Neural cell (in vitro differentiated cells): ENCODE results near the gene EZR.

Experiments used
- CTCF ChIP-seq: fragments of 450-650 bp; IDR thresholded peaks from 2 replicates; pipeline ENCODE4 v1.5.1; 2014; ENCODE audit warnings: antibody characterized with exemption, mild to moderate bottlenecking, moderate library complexity; ENCODE audit not compliant: poor library complexity, severe bottlenecking
- EP300 ChIP-seq: fragments of 450-650 bp; conservative IDR thresholded peaks from 2 replicates; pipeline ENCODE4 v1.6.1; 2014; ENCODE audit warnings: antibody characterized with exemption, mild to moderate bottlenecking, moderate library complexity; ENCODE audit not compliant: poor library complexity, severe bottlenecking
- EZH2 ChIP-seq: fragments of 200-600, 300-800 bp; shearing (Covaris generic), sonication (generic); IDR thresholded peaks from 2 replicates; pipeline ENCODE4 v1.6.1; 2014; ENCODE audit warnings: antibody characterized with exemption, low read length, borderline replicate concordance, mild to moderate bottlenecking; ENCODE audit not compliant: insufficient read depth, poor library complexity, severe bottlenecking
- MXI1 ChIP-seq: fragments of 450-650 bp; conservative IDR thresholded peaks from 2 replicates; pipeline ENCODE4 v1.6.1; 2014; ENCODE audit warnings: antibody characterized with exemption, mild to moderate bottlenecking; ENCODE audit not compliant: poor library complexity, severe bottlenecking
- POLR2AphosphoS5 ChIP-seq: IDR thresholded peaks from 2 replicates; pipeline ENCODE4 v1.6.1; 2012
- RAD21 ChIP-seq: fragments of 450-650 bp; conservative IDR thresholded peaks from 2 replicates; pipeline ENCODE4 v1.6.1; 2014; ENCODE audit warnings: antibody characterized with exemption, mild to moderate bottlenecking, moderate library complexity
- REST ChIP-seq: IDR thresholded peaks from 2 replicates; pipeline ENCODE4 v1.6.1; 2012; ENCODE audit warnings: borderline replicate concordance
- TAF1 ChIP-seq: IDR thresholded peaks from 2 replicates; pipeline ENCODE4 v1.6.1; 2012; ENCODE audit warnings: low read depth

GRCh38 chr6:158793432-158793831 is 25.7 kb downstream of the EZR start:
- no peak for TF ChIP-seq POLR2AphosphoS5
- no peak for TF ChIP-seq CTCF
- TF ChIP-seq MXI1, result no peak
- no peak for TF ChIP-seq EP300
- no peak for TF ChIP-seq REST
- no peak for TF ChIP-seq RAD21
- TF ChIP-seq TAF1, result no peak
- no peak for TF ChIP-seq EZH2
